IMR-90 (cell line): ENCODE results near the gene OR51B2. TPM values are rescaled to one million over a fixed set of nuclear protein-coding genes. Genes with fewer than 3 reads are reported as not detected.
"Not testable (repeated sequence)": the region's sequence is repeated elsewhere in the genome, so short reads cannot be mapped to it uniquely, and the experiment has no call there.

ENCODE experiments used
- ATAC-seq: fragments of 200-7000 bp; cut with Tn5 transposase; 2 replicates; pipeline ENCODE4 v1.9.1; 2020; ENCODE audit warnings: low read depth, mild to moderate bottlenecking, moderate library complexity
- BruUV-seq: library from RNA; stranded (reverse); fragments of 400-500 nt; replicated peaks from 2 replicates; lab custom pipeline; 2021; lab: Mats Ljungman, UMichigan
- CTCF ChIA-PET: fragments of 300-600 bp; formaldehyde crosslinking; extraction: SDS; loops from one replicate; lab custom pipeline; 2021; ENCODE audit warnings: antibody characterized with exemption; lab: Yijun Ruan, JAX
- POLR2A ChIA-PET: fragments of 300-600 bp; sonication (Branson Sonifier 250); formaldehyde crosslinking; loops from one replicate; lab custom pipeline; 2022; ENCODE audit warnings: antibody characterized with exemption; ENCODE audit not compliant: unreplicated experiment; lab: Charles Lee
- DNase-seq: peaks from one replicate; pipeline ENCODE4 v3.0.0; 2013
- H2AFZ ChIP-seq: replicated peaks from 2 replicates; pipeline ENCODE3; 2013; ENCODE audit warnings: low read length, mild to moderate bottlenecking; ENCODE audit not compliant: poor library complexity
- H2AK5ac ChIP-seq: 2 replicates; pipeline ENCODE4 v1.6.1; 2013; ENCODE audit warnings: low read depth, low read length, inconsistent platforms
- H2AK9ac ChIP-seq: replicated peaks from 2 replicates; pipeline ENCODE3; 2013; ENCODE audit warnings: mild to moderate bottlenecking, low read depth, low read length, moderate library complexity; ENCODE audit not compliant: poor library complexity
- H2BK120ac ChIP-seq: 2 replicates; pipeline ENCODE4 v1.6.1; 2013; ENCODE audit warnings: low read depth, low read length, inconsistent platforms
- H2BK15ac ChIP-seq: 3 replicates; pipeline ENCODE4 v1.6.1; 2013; ENCODE audit warnings: low read depth, low read length, inconsistent platforms
- H2BK20ac ChIP-seq: 2 replicates; pipeline ENCODE4 v1.6.1; 2013; ENCODE audit warnings: low read depth, mild to moderate bottlenecking, inconsistent platforms, low read length, moderate library complexity
- H2BK5ac ChIP-seq: 2 replicates; pipeline ENCODE4 v1.6.1; 2013; ENCODE audit warnings: mild to moderate bottlenecking, low read depth, low read length, inconsistent platforms; ENCODE audit not compliant: poor library complexity, severe bottlenecking
- H3K14ac ChIP-seq: replicated peaks from 2 replicates; pipeline ENCODE4 v1.6.1; 2013; ENCODE audit warnings: low read depth, low read length, inconsistent platforms
- H3K18ac ChIP-seq: 2 replicates; pipeline ENCODE4 v1.6.1; 2013; ENCODE audit warnings: low read depth, low read length, control low read depth
- H3K23ac ChIP-seq: 2 replicates; pipeline ENCODE4 v1.6.1; 2013; ENCODE audit warnings: low read depth, low read length, inconsistent platforms
- H3K27ac ChIP-seq: 2 replicates; pipeline ENCODE4 v1.5.1; 2013; ENCODE audit warnings: mild to moderate bottlenecking, control low read depth, low read length; ENCODE audit not compliant: insufficient read depth
- H3K27me3 ChIP-seq: 2 replicates; pipeline ENCODE4 v1.6.1; 2013; ENCODE audit warnings: low read length; ENCODE audit not compliant: control insufficient read depth, insufficient read depth
- H3K36me3 ChIP-seq: 2 replicates; pipeline ENCODE4 v1.6.1; 2013; ENCODE audit warnings: low read length, mixed read lengths; ENCODE audit not compliant: control insufficient read depth, insufficient read depth
- H3K4ac ChIP-seq: 2 replicates; pipeline ENCODE4 v1.6.1; 2013; ENCODE audit warnings: low read depth, low read length, inconsistent platforms
- H3K4me1 ChIP-seq: 2 replicates; pipeline ENCODE4 v1.6.1; 2013; ENCODE audit warnings: low read length, mixed read lengths; ENCODE audit not compliant: control insufficient read depth, insufficient read depth
- H3K4me2 ChIP-seq: 2 replicates; pipeline ENCODE4 v1.6.1; 2013; ENCODE audit warnings: low read depth, mild to moderate bottlenecking, control low read depth, low read length, moderate library complexity
- H3K4me3 ChIP-seq: 2 replicates; pipeline ENCODE4 v1.5.1; 2013; ENCODE audit warnings: low read depth, mild to moderate bottlenecking, control low read depth, low read length, moderate library complexity; ENCODE audit not compliant: insufficient read depth
- H3K56ac ChIP-seq: 2 replicates; pipeline ENCODE4 v1.6.1; 2013; ENCODE audit warnings: low read length, inconsistent platforms; ENCODE audit not compliant: insufficient read depth; ENCODE audit errors: extremely low read depth
- H3K79me1 ChIP-seq, 2 experiments: 2 replicates each; pipeline ENCODE4 v1.6.1; 2013; ENCODE audit warnings: low read length in 2 of 2, inconsistent platforms in 1 of 2, low read depth in 1 of 2
- H3K9ac ChIP-seq: 2 replicates; pipeline ENCODE4 v1.6.1; 2013; ENCODE audit warnings: low read depth, low read length, control low read depth
- H3K9me1 ChIP-seq: 2 replicates; pipeline ENCODE4 v1.6.1; 2013; ENCODE audit warnings: low read length, inconsistent platforms; ENCODE audit not compliant: insufficient read depth
- H3K9me3 ChIP-seq: 2 replicates; pipeline ENCODE4 v1.6.1; 2013; ENCODE audit warnings: low read length; ENCODE audit not compliant: control insufficient read depth, insufficient read depth
- H4K20me1 ChIP-seq: 2 replicates; pipeline ENCODE4 v1.6.1; 2013; ENCODE audit warnings: low read length, inconsistent platforms; ENCODE audit not compliant: insufficient read depth
- H4K5ac ChIP-seq: 2 replicates; pipeline ENCODE4 v1.6.1; 2013; ENCODE audit warnings: mild to moderate bottlenecking, low read depth, low read length, control low read depth
- H4K8ac ChIP-seq, 2 experiments: 2 replicates each; pipeline ENCODE4 v1.6.1; 2013; ENCODE audit warnings: low read depth in 2 of 2, low read length in 2 of 2, control low read depth in 1 of 2, inconsistent platforms in 1 of 2
- H4K91ac ChIP-seq: 2 replicates; pipeline ENCODE4 v1.6.1; 2013; ENCODE audit warnings: low read depth, low read length, inconsistent platforms; ENCODE audit not compliant: insufficient read depth
- WGBS, 2 experiments: methylation state at CpG; one replicate each; pipeline versions ENCODE4 v1.1.5 to v1.1.7; 2013; ENCODE audit warnings: missing lambda C conversion rate in 2 of 2; ENCODE audit not compliant: insufficient read length in 1 of 2; ENCODE audit errors: extremely low coverage in 2 of 2; 5-methylcytosine and 5-hydroxymethylcytosine counted together
- dilution Hi-C: fragments of 300-500 bp; cut with HindIII; formaldehyde crosslinking; loops from one replicate; pipeline ENCODE4 v1.14.3; 2018; ENCODE audit warnings: low sequenced_read_pairs; ENCODE audit not compliant: unreplicated experiment
- in situ Hi-C: fragments of 300-500 bp; cut with MboI; formaldehyde crosslinking; loops from 3 replicates; pipeline ENCODE4 v1.14.3; 2019; ENCODE audit warnings: low sequenced_read_pairs, inconsistent platforms, mixed read lengths
- intact Hi-C: fragments of 100-400 bp; cut with micrococcal nuclease; formaldehyde crosslinking; loops from 2 replicates; pipeline ENCODE4 v1.10.0; 2022
- polyA plus RNA-seq, 3 experiments: library from polyadenylated mRNA; depleted of rRNA; stranded (reverse); fragments of >200 nt; gene quantifications; 2 replicates each; pipeline ENCODE4 v1.2.3, GENCODE V29; 2012; ENCODE audit warnings: low replicate concordance in 1 of 3
- total RNA-seq: library from RNA; depleted of rRNA; stranded (reverse); fragments of >200 nt; gene quantifications from 2 replicates; pipeline ENCODE4 v1.2.3, GENCODE V29; 2012

The OR51B2 gene
- total and polyA plus RNA-seq, 2 of the 4 experiments (the other 2 are of a cell fraction): not detected

- H2AFZ ChIP-seq, H3K27ac ChIP-seq, in situ Hi-C loops, H3K79me1 ChIP-seq, DNase-seq, BruUV-seq, H3K9ac ChIP-seq, H3K4ac ChIP-seq, POLR2A ChIA-PET, H2AK5ac ChIP-seq, H2BK15ac ChIP-seq, H3K23ac ChIP-seq, ATAC-seq, H3K9me1 ChIP-seq, H4K20me1 ChIP-seq, H3K27me3 ChIP-seq, CTCF ChIA-PET, H3K36me3 ChIP-seq, H3K14ac ChIP-seq, H4K8ac ChIP-seq, H3K9me3 ChIP-seq, H3K4me2 ChIP-seq, dilution Hi-C loops, H3K56ac ChIP-seq, H2AK9ac ChIP-seq, H4K91ac ChIP-seq, H3K4me3 ChIP-seq, intact Hi-C loops: not testable (repeated sequence)
- WGBS, 2 experiments: no CpG with 5 or more reads among the region's 1 CpG
- Histone ChIP-seq H2BK5ac (peak overlapping the region; percentile 95), H4K5ac (peak overlapping the region; percentile 45; the same call in 1 of the 2 replicates), H3K4me1 (peaks cover 14% of the 10 kb centered on the region), H2BK20ac (0 out of 2 replicates have a peak overlapping the region, but pooled peaks have one; percentile 48), H3K18ac (peak overlapping the region; percentile 94; the same call in 1 of the 2 replicates), H2BK120ac (0 out of 2 replicates have a peak overlapping the region, but pooled peaks have one; percentile 93)
Observed at GRCh38 chr11:5337253-5337652, 13.2 kb upstream of the OR51B2 start.
